Caco-2 (cell line): ENCODE measurements around the gene BEX4. TPM values are rescaled to one million over a fixed set of nuclear protein-coding genes. Genes with fewer than 3 reads are reported as not detected.
A peak's percentile ranks its signal among the peaks of the same experiment; 100 is the strongest.

Source experiments
- BruUV-seq: library from RNA; stranded (reverse); fragments of 400-500 nt; replicated peaks from 2 replicates; lab custom pipeline; 2021; lab: Mats Ljungman, UMichigan
- CTCF ChIA-PET: fragments of 300-600 bp; sonication (Branson Sonifier 250); formaldehyde crosslinking; loops from one replicate; lab custom pipeline; 2022; ENCODE audit warnings: antibody characterized with exemption; lab: Charles Lee
- POLR2A ChIA-PET: fragments of 300-600 bp; sonication (Branson Sonifier 250); formaldehyde crosslinking; loops from one replicate; lab custom pipeline; 2022; ENCODE audit warnings: antibody characterized with exemption; lab: Charles Lee
- DNase-seq, 2 experiments: peaks; one replicate each; pipeline versions ENCODE4 v3.0.0 to v3.0.0-alpha.2; 2020 to 2022
- H3K27me3 ChIP-seq: replicated peaks from 2 replicates; pipeline ENCODE4 v1.6.0; 2011; ENCODE audit warnings: low read length; ENCODE audit not compliant: control insufficient read depth, insufficient read depth
- H3K36me3 ChIP-seq: 2 replicates; pipeline ENCODE4 v1.5.1; 2011; ENCODE audit warnings: low read length; ENCODE audit not compliant: control insufficient read depth, insufficient read depth
- H3K4me1 ChIP-seq: fragments of 250-450 bp; sonication (Bioruptor Pico); 2 replicates; pipeline ENCODE4 v1.5.1; 2020; ENCODE audit warnings: mild to moderate bottlenecking
- H3K4me3 ChIP-seq: 2 replicates; pipeline ENCODE4 v1.5.1; 2011; ENCODE audit warnings: low read depth, mild to moderate bottlenecking, control low read depth, low read length
- H3K9me3 ChIP-seq: fragments of 250-450 bp; sonication (Bioruptor Pico); 2 replicates; pipeline ENCODE4 v1.5.1; 2020; ENCODE audit warnings: mild to moderate bottlenecking, moderate library complexity
- H3K27ac Mint-ChIP-seq: one replicate; pipeline ENCODE4 v1.8.0; 2022; ENCODE audit warnings: mixed read lengths; ENCODE audit not compliant: unreplicated experiment
- H3K27me3 Mint-ChIP-seq: one replicate; pipeline ENCODE4 v1.8.0; 2022; ENCODE audit warnings: mixed read lengths; ENCODE audit not compliant: insufficient read depth, unreplicated experiment
- H3K36me3 Mint-ChIP-seq: one replicate; pipeline ENCODE4 v1.8.0; 2022; ENCODE audit warnings: mild to moderate bottlenecking, mixed read lengths; ENCODE audit not compliant: insufficient read depth, unreplicated experiment
- H3K4me1 Mint-ChIP-seq: one replicate; pipeline ENCODE4 v1.8.0; 2022; ENCODE audit warnings: low read depth, mixed read lengths; ENCODE audit not compliant: unreplicated experiment
- H3K4me3 Mint-ChIP-seq: one replicate; pipeline ENCODE4 v1.8.0; 2022; ENCODE audit warnings: mild to moderate bottlenecking, moderate library complexity, mixed read lengths; ENCODE audit not compliant: unreplicated experiment
- H3K9me3 Mint-ChIP-seq: one replicate; pipeline ENCODE4 v1.8.0; 2022; ENCODE audit warnings: mixed read lengths; ENCODE audit not compliant: unreplicated experiment
- intact Hi-C: fragments of 100-400 bp; cut with micrococcal nuclease; formaldehyde crosslinking; loops from one replicate; pipeline ENCODE4 v1.10.0; 2022; ENCODE audit not compliant: unreplicated experiment
- total RNA-seq: library from RNA; stranded (reverse); gene quantifications from 2 replicates; pipeline ENCODE4 v1.2.3, GENCODE V29; 2022
- TF ChIP-seq, protein P1 (sequence below), 2 experiments: fragments of 200-600 bp in 1 of 2; IDR thresholded peaks; 1 replicate in 1 of 2; 2 replicates in 1 of 2; pipeline versions ENCODE4 v1.5.1 to v1.8.0; 2011 to 2022; ENCODE audit warnings: antibody characterized with exemption in 1 of 2, control low read depth in 1 of 2, inconsistent platforms in 1 of 2, low read depth in 1 of 2, low read length in 1 of 2, mild to moderate bottlenecking in 1 of 2, moderate library complexity in 1 of 2; ENCODE audit not compliant: insufficient read depth in 1 of 2, severe bottlenecking in 1 of 2, unreplicated experiment in 1 of 2

BEX4 gene
- total RNA-seq, 1 experiment from 2014 or later = 2.2 TPM

DNA sequence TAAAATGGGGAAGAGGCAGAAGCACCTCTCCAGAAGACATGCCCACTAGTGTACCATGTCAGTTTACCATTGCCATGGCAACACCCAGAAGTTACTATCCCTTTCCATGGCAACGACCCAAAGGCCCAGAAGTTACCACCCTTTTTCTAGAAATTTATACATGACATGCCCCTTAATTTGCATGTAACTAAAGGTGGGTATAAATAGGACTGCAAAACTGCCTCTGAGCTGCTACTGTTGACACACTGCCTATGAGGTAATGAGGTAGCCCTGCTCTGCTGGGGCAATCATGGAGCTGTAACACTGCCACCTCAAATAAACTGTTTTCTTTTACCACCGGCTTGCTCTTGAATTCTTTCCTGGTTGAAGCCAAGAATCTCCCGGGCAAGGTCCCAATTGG, 13.9 kb upstream of the BEX4 start:
- POLR2A ChIA-PET = no interaction called here
- Mint-ChIP-seq H3K36me3 (no peaks in the 10 kb centered on the region), H3K27me3 (no peaks in the 10 kb centered on the region), H3K9me3 (no peaks in the 10 kb centered on the region), H3K27ac (no peak overlapping the region), H3K4me3 (no peak overlapping the region), H3K4me1 (no peaks in the 10 kb centered on the region)
- CTCF ChIA-PET = no interaction called here
- Histone ChIP-seq H3K36me3 (no peaks in the 10 kb centered on the region), H3K27me3 (no peaks in the 10 kb centered on the region), H3K9me3 (no peaks in the 10 kb centered on the region), H3K4me3 (no peak overlapping the region), H3K4me1 (no peaks in the 10 kb centered on the region)
- no peak for DNase-seq
- no TSS peak for BruUV-seq
- intact Hi-C loops = no loop called here
- TF ChIP-seq, protein P1, sequence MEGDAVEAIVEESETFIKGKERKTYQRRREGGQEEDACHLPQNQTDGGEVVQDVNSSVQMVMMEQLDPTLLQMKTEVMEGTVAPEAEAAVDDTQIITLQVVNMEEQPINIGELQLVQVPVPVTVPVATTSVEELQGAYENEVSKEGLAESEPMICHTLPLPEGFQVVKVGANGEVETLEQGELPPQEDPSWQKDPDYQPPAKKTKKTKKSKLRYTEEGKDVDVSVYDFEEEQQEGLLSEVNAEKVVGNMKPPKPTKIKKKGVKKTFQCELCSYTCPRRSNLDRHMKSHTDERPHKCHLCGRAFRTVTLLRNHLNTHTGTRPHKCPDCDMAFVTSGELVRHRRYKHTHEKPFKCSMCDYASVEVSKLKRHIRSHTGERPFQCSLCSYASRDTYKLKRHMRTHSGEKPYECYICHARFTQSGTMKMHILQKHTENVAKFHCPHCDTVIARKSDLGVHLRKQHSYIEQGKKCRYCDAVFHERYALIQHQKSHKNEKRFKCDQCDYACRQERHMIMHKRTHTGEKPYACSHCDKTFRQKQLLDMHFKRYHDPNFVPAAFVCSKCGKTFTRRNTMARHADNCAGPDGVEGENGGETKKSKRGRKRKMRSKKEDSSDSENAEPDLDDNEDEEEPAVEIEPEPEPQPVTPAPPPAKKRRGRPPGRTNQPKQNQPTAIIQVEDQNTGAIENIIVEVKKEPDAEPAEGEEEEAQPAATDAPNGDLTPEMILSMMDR (IDR thresholded peaks at IDR 0.05; ENCODE audit: insufficient read depth in 1 of 2, low read depth in 1 of 2, low read length in 1 of 2, severe bottlenecking in 1 of 2, unreplicated experiment in 1 of 2) = no peak

DNA sequence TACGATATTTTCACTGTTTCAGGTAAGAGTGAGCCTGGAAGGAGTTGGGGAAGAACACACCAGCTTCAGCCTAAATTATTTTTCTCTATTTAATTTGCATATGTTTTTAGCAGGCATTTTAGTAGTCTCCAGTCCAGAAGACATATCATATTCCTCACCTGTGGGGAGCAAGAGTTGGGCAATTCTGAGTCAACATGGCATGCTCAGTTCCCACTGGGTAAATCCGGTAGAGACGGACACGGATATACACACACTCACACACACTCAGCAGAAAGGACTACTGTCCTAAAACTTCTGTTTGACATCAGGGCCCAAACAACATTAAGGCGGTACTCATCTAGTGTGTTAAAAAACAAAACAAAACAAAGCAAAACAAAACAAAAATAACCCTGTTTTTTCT, 4.9 kb upstream of the BEX4 start:
- H3K9me3 Mint-ChIP-seq = no peaks in the 10 kb centered on the region
- H3K27me3 ChIP-seq = no peaks in the 10 kb centered on the region
- intact Hi-C loops = no loop called here
- no peak overlapping the region for H3K4me3 ChIP-seq
- no peaks in the 10 kb centered on the region for H3K4me1 Mint-ChIP-seq
- TF ChIP-seq, protein P1 (IDR thresholded peaks at IDR 0.05; ENCODE audit: insufficient read depth in 1 of 2, low read depth in 1 of 2, low read length in 1 of 2, severe bottlenecking in 1 of 2, unreplicated experiment in 1 of 2) = no peak
- no TSS peak for BruUV-seq
- no peaks in the 10 kb centered on the region for H3K9me3 ChIP-seq
- no peak overlapping the region for H3K4me3 Mint-ChIP-seq
- CTCF ChIA-PET = no interaction called here
- no peaks in the 10 kb centered on the region for H3K36me3 ChIP-seq
- H3K27me3 Mint-ChIP-seq = no peaks in the 10 kb centered on the region
- H3K27ac Mint-ChIP-seq = no peak overlapping the region
- no peaks in the 10 kb centered on the region for H3K4me1 ChIP-seq
- DNase-seq = no peak
- H3K36me3 Mint-ChIP-seq = no peaks in the 10 kb centered on the region
- POLR2A ChIA-PET = no interaction called here

DNA sequence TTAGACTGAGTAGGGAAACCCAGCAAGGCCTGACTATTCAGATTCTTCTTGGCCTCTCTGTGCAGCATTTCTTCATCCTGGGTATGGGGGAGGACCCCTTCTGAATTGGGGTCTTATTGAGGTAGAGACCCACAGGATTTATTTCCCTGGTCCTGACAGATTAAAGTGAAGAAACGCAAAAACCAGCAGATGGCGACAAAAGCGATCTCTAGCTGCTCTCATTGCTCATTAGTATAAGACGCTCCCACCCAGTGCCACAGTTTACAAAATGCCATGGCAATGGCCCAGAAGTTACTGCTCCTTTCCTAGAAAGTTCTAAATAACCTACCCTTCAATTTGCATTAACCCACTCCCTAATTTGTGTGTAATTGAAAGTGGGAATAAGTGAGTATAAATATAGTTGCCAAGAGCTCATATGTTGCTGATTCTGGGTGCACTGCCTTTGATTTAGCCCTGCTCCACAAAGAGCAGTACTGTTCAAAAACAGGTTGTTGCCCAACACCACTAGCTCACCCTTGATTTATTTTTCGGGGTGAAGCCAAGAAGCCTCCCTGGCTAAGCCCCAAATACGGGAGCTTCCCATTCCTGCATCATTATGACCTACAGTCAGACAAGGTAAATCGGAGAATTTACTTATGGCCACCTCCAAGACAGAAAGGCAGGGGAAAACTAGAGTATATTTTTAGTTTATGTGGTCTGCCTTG, 3.7 kb upstream of the BEX4 start:
- Histone ChIP-seq H3K4me1 (no peaks in the 10 kb centered on the region), H3K4me3 (no peak overlapping the region), H3K9me3 (no peaks in the 10 kb centered on the region), H3K36me3 (no peaks in the 10 kb centered on the region), H3K27me3 (no peaks in the 10 kb centered on the region)
- no peak overlapping the region for H3K27ac Mint-ChIP-seq
- no peaks in the 10 kb centered on the region for H3K4me1 Mint-ChIP-seq
- no peaks in the 10 kb centered on the region for H3K9me3 Mint-ChIP-seq
- intact Hi-C loops = loop anchor here (1.0 kb wide), 3 partner anchors 37 to 278 kb away; no protein-coding TSS in a partner anchor
- POLR2A ChIA-PET = interaction anchor here (0.5 kb wide), 1 partner anchor 131 kb away, joined by 3 read pairs; no protein-coding TSS in a partner anchor
- H3K36me3 Mint-ChIP-seq = no peaks in the 10 kb centered on the region
- TF ChIP-seq, protein P1 (IDR thresholded peaks at IDR 0.05; ENCODE audit: insufficient read depth in 1 of 2, low read depth in 1 of 2, low read length in 1 of 2, severe bottlenecking in 1 of 2, unreplicated experiment in 1 of 2) = peak; percentile 40 to 45
- no peaks in the 10 kb centered on the region for H3K27me3 Mint-ChIP-seq
- CTCF ChIA-PET = interaction anchor here (0.8 to 1.0 kb wide), 3 partner anchors 11 to 279 kb away, joined by 3 to 7 read pairs (median 5); no protein-coding TSS in a partner anchor
- no peak overlapping the region for H3K4me3 Mint-ChIP-seq
- BruUV-seq = no TSS peak
- DNase-seq = peak; percentile 23 to 35
